ENCODE data around the gene LTB4R2.

The LTB4R2 gene

GRCh38 chr14:24264298-24264697 is 45.6 kb upstream of the LTB4R2 start:
- in situ Hi-C loops (cut with MboI; ENCODE audit: low pct_unique_long_range_greater_than_20kb, low sequenced_read_pairs, unreplicated experiment): no loop called here
- no peak for DNase-seq (ENCODE audit: low spot score)
- TF ChIP-seq, protein P1, sequence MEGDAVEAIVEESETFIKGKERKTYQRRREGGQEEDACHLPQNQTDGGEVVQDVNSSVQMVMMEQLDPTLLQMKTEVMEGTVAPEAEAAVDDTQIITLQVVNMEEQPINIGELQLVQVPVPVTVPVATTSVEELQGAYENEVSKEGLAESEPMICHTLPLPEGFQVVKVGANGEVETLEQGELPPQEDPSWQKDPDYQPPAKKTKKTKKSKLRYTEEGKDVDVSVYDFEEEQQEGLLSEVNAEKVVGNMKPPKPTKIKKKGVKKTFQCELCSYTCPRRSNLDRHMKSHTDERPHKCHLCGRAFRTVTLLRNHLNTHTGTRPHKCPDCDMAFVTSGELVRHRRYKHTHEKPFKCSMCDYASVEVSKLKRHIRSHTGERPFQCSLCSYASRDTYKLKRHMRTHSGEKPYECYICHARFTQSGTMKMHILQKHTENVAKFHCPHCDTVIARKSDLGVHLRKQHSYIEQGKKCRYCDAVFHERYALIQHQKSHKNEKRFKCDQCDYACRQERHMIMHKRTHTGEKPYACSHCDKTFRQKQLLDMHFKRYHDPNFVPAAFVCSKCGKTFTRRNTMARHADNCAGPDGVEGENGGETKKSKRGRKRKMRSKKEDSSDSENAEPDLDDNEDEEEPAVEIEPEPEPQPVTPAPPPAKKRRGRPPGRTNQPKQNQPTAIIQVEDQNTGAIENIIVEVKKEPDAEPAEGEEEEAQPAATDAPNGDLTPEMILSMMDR (IDR thresholded peaks at IDR 0.05; ENCODE audit: extremely low read depth, insufficient read depth, missing control alignments): no peak

DNA sequence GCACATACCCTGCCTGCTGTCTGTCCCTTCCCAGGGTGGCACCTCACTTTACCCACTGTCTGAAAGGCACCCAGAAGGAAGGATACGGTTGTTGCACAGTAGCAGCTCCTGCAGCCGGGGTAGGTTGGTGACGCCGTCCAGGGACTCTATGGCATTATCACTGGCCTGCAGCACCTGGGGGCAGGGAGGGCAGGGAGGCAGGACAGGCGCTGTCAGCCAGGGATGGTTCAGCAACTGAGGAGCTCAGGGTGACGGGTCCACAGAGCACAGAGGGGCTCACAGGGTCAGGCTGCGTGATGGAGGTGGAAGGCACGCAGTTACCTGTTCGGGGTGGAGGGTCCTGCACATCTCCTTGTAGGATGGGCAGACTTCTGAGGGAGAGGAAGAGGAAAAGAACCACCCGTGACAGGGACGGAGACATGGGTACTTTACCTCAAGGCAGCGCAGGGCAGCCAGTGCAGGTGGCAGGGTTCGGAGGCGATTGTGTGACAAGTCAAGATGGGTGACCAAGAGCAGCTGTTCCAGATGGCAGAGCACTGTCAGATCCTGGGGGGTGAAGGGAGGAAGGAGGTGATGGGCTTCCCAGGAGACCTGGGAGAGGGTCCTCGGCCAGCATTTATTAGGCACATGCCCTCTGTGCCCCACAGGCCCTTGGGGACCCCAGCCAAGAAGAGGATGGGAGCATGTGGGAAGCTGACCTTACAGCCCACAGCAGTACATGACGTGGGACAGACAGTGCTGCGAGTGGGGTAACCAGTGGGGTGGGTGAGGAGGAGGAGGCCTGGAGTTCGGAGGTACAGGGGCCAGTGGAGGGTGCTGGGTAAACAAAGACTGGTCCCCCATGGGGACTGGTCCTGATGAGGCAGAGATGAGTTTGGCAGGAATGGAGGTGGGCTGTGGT is 43.3 kb upstream of the LTB4R2 start:
- in situ Hi-C loops (cut with MboI; ENCODE audit: low pct_unique_long_range_greater_than_20kb, low sequenced_read_pairs, unreplicated experiment): no loop called here
- no peak for DNase-seq (ENCODE audit: low spot score)
- TF ChIP-seq, protein P1 (IDR thresholded peaks at IDR 0.05; ENCODE audit: extremely low read depth, insufficient read depth, missing control alignments): no peak

GRCh38 chr14:24267516-24267915 is 42.4 kb upstream of the LTB4R2 start:
- TF ChIP-seq, protein P1 (IDR thresholded peaks at IDR 0.05; ENCODE audit: extremely low read depth, insufficient read depth, missing control alignments): no peak
- in situ Hi-C loops (cut with MboI; ENCODE audit: low pct_unique_long_range_greater_than_20kb, low sequenced_read_pairs, unreplicated experiment): no loop called here

DNA sequence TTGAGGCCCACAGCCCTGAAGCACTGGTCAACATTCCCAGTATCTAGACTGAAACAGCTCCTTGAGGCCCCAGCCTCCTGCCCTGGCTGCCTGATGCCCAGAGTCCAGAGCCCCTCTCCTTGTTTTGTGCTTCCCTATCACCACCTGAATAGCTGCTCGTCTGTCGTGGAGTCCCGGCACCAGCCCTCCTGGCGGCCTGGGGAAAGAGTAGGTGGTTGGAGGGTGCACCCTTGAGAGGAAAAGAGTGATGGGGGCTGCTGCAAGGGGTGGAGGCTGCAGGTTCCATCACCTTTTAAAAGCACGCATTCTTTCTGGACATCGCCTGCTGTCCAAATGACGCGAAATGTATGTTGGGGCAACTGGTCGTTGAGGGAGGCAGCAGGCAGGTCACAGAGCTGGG is 41.7 kb upstream of the LTB4R2 start:
- TF ChIP-seq, protein P1 (IDR thresholded peaks at IDR 0.05; ENCODE audit: extremely low read depth, insufficient read depth, missing control alignments): no peak
- no peak for DNase-seq (ENCODE audit: low spot score)
- in situ Hi-C loops (cut with MboI; ENCODE audit: low pct_unique_long_range_greater_than_20kb, low sequenced_read_pairs, unreplicated experiment): no loop called here

More at GRCh38 chr14:24267516-24267915, 42.4 kb upstream of the LTB4R2 start:
- DNase-seq (ENCODE audit: low spot score): no peak

DNA sequence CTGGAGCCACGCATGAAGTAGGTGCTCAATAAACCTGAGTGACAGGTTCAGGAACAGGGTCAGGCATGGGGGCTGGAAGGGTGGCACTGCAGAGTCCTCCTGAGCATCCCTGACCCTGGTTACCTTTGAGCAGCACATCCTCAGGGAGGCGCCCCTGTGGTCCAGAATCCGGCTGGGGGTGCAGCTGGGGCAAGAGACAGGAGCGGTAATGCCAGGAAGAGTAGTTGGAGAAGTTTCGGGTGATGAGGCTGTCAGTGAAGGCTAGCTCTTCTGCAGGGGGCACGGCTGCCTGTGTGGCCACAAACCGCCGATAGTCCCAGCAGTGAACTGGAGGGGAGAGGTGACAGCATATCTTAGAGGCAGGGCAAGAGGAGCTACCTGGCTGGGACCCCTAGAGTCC is 40.6 kb upstream of the LTB4R2 start:
- no peak for DNase-seq (ENCODE audit: low spot score)
- in situ Hi-C loops (cut with MboI; ENCODE audit: low pct_unique_long_range_greater_than_20kb, low sequenced_read_pairs, unreplicated experiment): no loop called here
- TF ChIP-seq, protein P1 (IDR thresholded peaks at IDR 0.05; ENCODE audit: extremely low read depth, insufficient read depth, missing control alignments): no peak

GRCh38 chr14:24269910-24270536 is 39.9 kb upstream of the LTB4R2 start:
- TF ChIP-seq, protein P1 (IDR thresholded peaks at IDR 0.05; ENCODE audit: extremely low read depth, insufficient read depth, missing control alignments): no peak
- in situ Hi-C loops (cut with MboI; ENCODE audit: low pct_unique_long_range_greater_than_20kb, low sequenced_read_pairs, unreplicated experiment): no loop called here
- no peak for DNase-seq (ENCODE audit: low spot score)

Measured in GM13977 (cell line).